ENCODE results near the gene AGAP5.
"Not testable (repeated sequence)": the region's sequence is repeated elsewhere in the genome, so short reads cannot be mapped to it uniquely, and the experiment has no call there.

AGAP5 gene

GRCh38 chr10:73697675-73698159 is at the start of gene AGAP5:
Gene AGAP5, minus strand, starts transcription at chr10:73698109. Its CDS starts 354 bp downstream, at chr10:73697755.
- not testable (repeated sequence) for H3K9me3 ChIP-seq (ENCODE audit: control insufficient read depth, insufficient read depth, low read length); H3K36me3 ChIP-seq (ENCODE audit: control insufficient read depth, insufficient read depth, low read length)

GRCh38 chr10:73746721-73747120 is 48.8 kb upstream of the AGAP5 start:
- peaks cover 6% of the 10 kb centered on the region for H3K36me3 ChIP-seq (ENCODE audit: control insufficient read depth, insufficient read depth, low read length)
- H3K4me3 ChIP-seq (ENCODE audit: low read depth, low read length) = no peak overlapping the region
- H3K9me3 ChIP-seq (ENCODE audit: control insufficient read depth, insufficient read depth, low read length) = no peaks in the 10 kb centered on the region
- H3K4me1 ChIP-seq (ENCODE audit: control insufficient read depth, insufficient read depth, low read length) = peaks cover 16% of the 10 kb centered on the region
- no peak overlapping the region for H3K9ac ChIP-seq (ENCODE audit: low read depth, low read length)
- H3K27me3 ChIP-seq (ENCODE audit: control insufficient read depth, insufficient read depth, low read length) = no peaks in the 10 kb centered on the region

More at GRCh38 chr10:73697675-73698159, at the start of gene AGAP5:
- not testable (repeated sequence) for H3K27me3 ChIP-seq (ENCODE audit: control insufficient read depth, insufficient read depth, low read length); H3K4me1 ChIP-seq (ENCODE audit: control insufficient read depth, insufficient read depth, low read length); H3K9ac ChIP-seq (ENCODE audit: low read depth, low read length); H3K4me3 ChIP-seq (ENCODE audit: low read depth, low read length)

- H3K4me3 ChIP-seq (ENCODE audit: low read depth, low read length) = peak overlapping the region; percentile 99
- peak overlapping the region; percentile 84 for H3K9ac ChIP-seq (ENCODE audit: low read depth, low read length)
- H3K9me3 ChIP-seq (ENCODE audit: control insufficient read depth, insufficient read depth, low read length) = no peaks in the 10 kb centered on the region
- peaks cover 16% of the 10 kb centered on the region for H3K4me1 ChIP-seq (ENCODE audit: control insufficient read depth, insufficient read depth, low read length)
- no peaks in the 10 kb centered on the region for H3K27me3 ChIP-seq (ENCODE audit: control insufficient read depth, insufficient read depth, low read length)
- peaks cover 6% of the 10 kb centered on the region for H3K36me3 ChIP-seq (ENCODE audit: control insufficient read depth, insufficient read depth, low read length)
Measured at GRCh38 chr10:73744664-73744975, 46.7 kb upstream of the AGAP5 start.

- Histone ChIP-seq H3K9me3 (ENCODE audit: control insufficient read depth, insufficient read depth, low read length) (no peaks in the 10 kb centered on the region), H3K9ac (ENCODE audit: low read depth, low read length) (peak within 1 kb of the TSS; percentile 97), H3K4me3 (ENCODE audit: low read depth, low read length) (peak within 1 kb of the TSS; percentile 99), H3K27me3 (ENCODE audit: control insufficient read depth, insufficient read depth, low read length) (no peaks in the 10 kb centered on the region), H3K36me3 (ENCODE audit: control insufficient read depth, insufficient read depth, low read length) (peaks cover 6% of the 10 kb centered on the region), H3K4me1 (ENCODE audit: control insufficient read depth, insufficient read depth, low read length) (peaks cover 16% of the 10 kb centered on the region)
Measured at GRCh38 chr10:73743905-73744663, 46.2 kb upstream of the AGAP5 start, which contains the start of gene SEC24C. Gene SEC24C, plus strand, starts transcription at chr10:73744372. Its CDS starts 2,461 bp downstream, at chr10:73746833.

GRCh38 chr10:73743327-73743904 is 45.5 kb upstream of the AGAP5 start:
- Histone ChIP-seq H3K9me3 (ENCODE audit: control insufficient read depth, insufficient read depth, low read length) (no peaks in the 10 kb centered on the region), H3K9ac (ENCODE audit: low read depth, low read length) (peak overlapping the region; percentile 97), H3K36me3 (ENCODE audit: control insufficient read depth, insufficient read depth, low read length) (peaks cover 6% of the 10 kb centered on the region), H3K4me3 (ENCODE audit: low read depth, low read length) (peak overlapping the region; percentile 99), H3K27me3 (ENCODE audit: control insufficient read depth, insufficient read depth, low read length) (no peaks in the 10 kb centered on the region), H3K4me1 (ENCODE audit: control insufficient read depth, insufficient read depth, low read length) (peaks cover 16% of the 10 kb centered on the region)

- Histone ChIP-seq H3K36me3 (ENCODE audit: control insufficient read depth, insufficient read depth, low read length) (peaks cover 6% of the 10 kb centered on the region), H3K27me3 (ENCODE audit: control insufficient read depth, insufficient read depth, low read length) (no peaks in the 10 kb centered on the region), H3K9ac (ENCODE audit: low read depth, low read length) (peak overlapping the region; percentile 26), H3K4me1 (ENCODE audit: control insufficient read depth, insufficient read depth, low read length) (peaks cover 16% of the 10 kb centered on the region), H3K9me3 (ENCODE audit: control insufficient read depth, insufficient read depth, low read length) (no peaks in the 10 kb centered on the region), H3K4me3 (ENCODE audit: low read depth, low read length) (peak overlapping the region; percentile 1)
Measured at GRCh38 chr10:73742454-73742734, 44.5 kb upstream of the AGAP5 start.

- H3K27me3 ChIP-seq (ENCODE audit: control insufficient read depth, insufficient read depth, low read length); H3K9me3 ChIP-seq (ENCODE audit: control insufficient read depth, insufficient read depth, low read length); H3K4me3 ChIP-seq (ENCODE audit: low read depth, low read length); H3K36me3 ChIP-seq (ENCODE audit: control insufficient read depth, insufficient read depth, low read length); H3K9ac ChIP-seq (ENCODE audit: low read depth, low read length): not testable (repeated sequence)
- peaks cover 16% of the 10 kb centered on the region for H3K4me1 ChIP-seq (ENCODE audit: control insufficient read depth, insufficient read depth, low read length)
Measured at GRCh38 chr10:73740501-73741254, 42.8 kb upstream of the AGAP5 start.

- Histone ChIP-seq H3K4me3 (ENCODE audit: low read depth, low read length) (no peak overlapping the region), H3K4me1 (ENCODE audit: control insufficient read depth, insufficient read depth, low read length) (no peaks in the 10 kb centered on the region), H3K9ac (ENCODE audit: low read depth, low read length) (no peak overlapping the region), H3K27me3 (ENCODE audit: control insufficient read depth, insufficient read depth, low read length) (no peaks in the 10 kb centered on the region), H3K36me3 (ENCODE audit: control insufficient read depth, insufficient read depth, low read length) (peaks cover 8% of the 10 kb centered on the region), H3K9me3 (ENCODE audit: control insufficient read depth, insufficient read depth, low read length) (no peaks in the 10 kb centered on the region)
Measured at GRCh38 chr10:73734796-73735305, 36.9 kb upstream of the AGAP5 start.

- Histone ChIP-seq H3K4me3 (ENCODE audit: low read depth, low read length) (no peak overlapping the region), H3K36me3 (ENCODE audit: control insufficient read depth, insufficient read depth, low read length) (peaks cover 8% of the 10 kb centered on the region), H3K27me3 (ENCODE audit: control insufficient read depth, insufficient read depth, low read length) (no peaks in the 10 kb centered on the region), H3K9ac (ENCODE audit: low read depth, low read length) (no peak overlapping the region), H3K9me3 (ENCODE audit: control insufficient read depth, insufficient read depth, low read length) (no peaks in the 10 kb centered on the region), H3K4me1 (ENCODE audit: control insufficient read depth, insufficient read depth, low read length) (no peaks in the 10 kb centered on the region)
Measured at GRCh38 chr10:73734028-73734720, 36.3 kb upstream of the AGAP5 start.

- H3K4me3 ChIP-seq (ENCODE audit: low read depth, low read length) = no peak overlapping the region
- no peak overlapping the region for H3K9ac ChIP-seq (ENCODE audit: low read depth, low read length)
- H3K9me3 ChIP-seq (ENCODE audit: control insufficient read depth, insufficient read depth, low read length) = no peaks in the 10 kb centered on the region
- H3K4me1 ChIP-seq (ENCODE audit: control insufficient read depth, insufficient read depth, low read length) = no peaks in the 10 kb centered on the region
- H3K36me3 ChIP-seq (ENCODE audit: control insufficient read depth, insufficient read depth, low read length) = peaks cover 8% of the 10 kb centered on the region
- H3K27me3 ChIP-seq (ENCODE audit: control insufficient read depth, insufficient read depth, low read length) = no peaks in the 10 kb centered on the region
Measured at GRCh38 chr10:73732931-73733623, 35.2 kb upstream of the AGAP5 start.

GRCh38 chr10:73732426-73732825 is 34.5 kb upstream of the AGAP5 start:
- no peaks in the 10 kb centered on the region for H3K9me3 ChIP-seq (ENCODE audit: control insufficient read depth, insufficient read depth, low read length)
- peaks cover 8% of the 10 kb centered on the region for H3K36me3 ChIP-seq (ENCODE audit: control insufficient read depth, insufficient read depth, low read length)
- H3K9ac ChIP-seq (ENCODE audit: low read depth, low read length) = no peak overlapping the region
- no peak overlapping the region for H3K4me3 ChIP-seq (ENCODE audit: low read depth, low read length)
- no peaks in the 10 kb centered on the region for H3K4me1 ChIP-seq (ENCODE audit: control insufficient read depth, insufficient read depth, low read length)
- H3K27me3 ChIP-seq (ENCODE audit: control insufficient read depth, insufficient read depth, low read length) = no peaks in the 10 kb centered on the region
